Measurements from ENCODE around the gene NBEA.
"Not testable (repeated sequence)": the region's sequence is repeated elsewhere in the genome, so short reads cannot be mapped to it uniquely, and the experiment has no call there.

NBEA gene

DNA sequence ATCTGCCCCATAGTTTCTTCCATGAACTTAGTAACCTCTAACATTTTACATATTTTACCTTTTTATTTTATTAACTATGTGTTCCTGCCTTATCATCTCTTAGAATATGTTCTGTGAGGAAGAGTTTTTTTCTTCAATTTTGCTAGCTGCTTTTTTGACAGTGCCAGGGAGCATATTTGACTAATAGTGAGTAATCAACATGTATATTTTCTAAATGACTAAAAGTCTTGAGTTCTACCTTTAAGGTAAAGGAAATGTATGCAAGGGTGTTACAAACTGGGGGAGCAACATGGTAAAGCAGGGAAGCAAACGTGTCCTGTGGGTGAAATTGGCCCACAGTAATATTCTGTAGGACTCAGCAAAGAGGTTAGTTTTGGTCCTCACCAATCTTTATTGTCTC, 165.5 kb downstream of the NBEA start (continued):
- TF ChIP-seq, protein P1, sequence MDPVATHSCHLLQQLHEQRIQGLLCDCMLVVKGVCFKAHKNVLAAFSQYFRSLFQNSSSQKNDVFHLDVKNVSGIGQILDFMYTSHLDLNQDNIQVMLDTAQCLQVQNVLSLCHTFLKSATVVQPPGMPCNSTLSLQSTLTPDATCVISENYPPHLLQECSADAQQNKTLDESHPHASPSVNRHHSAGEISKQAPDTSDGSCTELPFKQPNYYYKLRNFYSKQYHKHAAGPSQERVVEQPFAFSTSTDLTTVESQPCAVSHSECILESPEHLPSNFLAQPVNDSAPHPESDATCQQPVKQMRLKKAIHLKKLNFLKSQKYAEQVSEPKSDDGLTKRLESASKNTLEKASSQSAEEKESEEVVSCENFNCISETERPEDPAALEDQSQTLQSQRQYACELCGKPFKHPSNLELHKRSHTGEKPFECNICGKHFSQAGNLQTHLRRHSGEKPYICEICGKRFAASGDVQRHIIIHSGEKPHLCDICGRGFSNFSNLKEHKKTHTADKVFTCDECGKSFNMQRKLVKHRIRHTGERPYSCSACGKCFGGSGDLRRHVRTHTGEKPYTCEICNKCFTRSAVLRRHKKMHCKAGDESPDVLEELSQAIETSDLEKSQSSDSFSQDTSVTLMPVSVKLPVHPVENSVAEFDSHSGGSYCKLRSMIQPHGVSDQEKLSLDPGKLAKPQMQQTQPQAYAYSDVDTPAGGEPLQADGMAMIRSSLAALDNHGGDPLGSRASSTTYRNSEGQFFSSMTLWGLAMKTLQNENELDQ (tag by site-specific recombination; IDR thresholded peaks at IDR 0.05; ENCODE audit: low read depth), result no peak
- TF ChIP-seq SP3 (tag by site-specific recombination; IDR thresholded peaks at IDR 0.05) (no peak), ZSCAN16 (tag by site-specific recombination; IDR thresholded peaks at IDR 0.05) (no peak), YY1 (tag by site-specific recombination; IDR thresholded peaks at IDR 0.05) (no peak), ZNF169 (tag by site-specific recombination; IDR thresholded peaks at IDR 0.05) (no peak), TCF7L2 (IDR thresholded peaks at IDR 0.05; ENCODE audit: borderline replicate concordance, low read depth, low read length) (no peak), GLIS2 (tag by site-specific recombination; IDR thresholded peaks at IDR 0.05) (no peak), ZNF350 (tag by site-specific recombination; IDR thresholded peaks at IDR 0.05) (no peak)
- TF ChIP-seq, protein P2, sequence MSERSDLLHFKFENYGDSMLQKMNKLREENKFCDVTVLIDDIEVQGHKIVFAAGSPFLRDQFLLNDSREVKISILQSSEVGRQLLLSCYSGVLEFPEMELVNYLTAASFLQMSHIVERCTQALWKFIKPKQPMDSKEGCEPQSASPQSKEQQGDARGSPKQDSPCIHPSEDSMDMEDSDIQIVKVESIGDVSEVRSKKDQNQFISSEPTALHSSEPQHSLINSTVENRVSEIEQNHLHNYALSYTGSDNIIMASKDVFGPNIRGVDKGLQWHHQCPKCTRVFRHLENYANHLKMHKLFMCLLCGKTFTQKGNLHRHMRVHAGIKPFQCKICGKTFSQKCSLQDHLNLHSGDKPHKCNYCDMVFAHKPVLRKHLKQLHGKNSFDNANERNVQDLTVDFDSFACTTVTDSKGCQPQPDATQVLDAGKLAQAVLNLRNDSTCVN (tag by site-specific recombination; optimal IDR thresholded peaks at IDR 0.05), result no peak
- TF ChIP-seq, protein P3, sequence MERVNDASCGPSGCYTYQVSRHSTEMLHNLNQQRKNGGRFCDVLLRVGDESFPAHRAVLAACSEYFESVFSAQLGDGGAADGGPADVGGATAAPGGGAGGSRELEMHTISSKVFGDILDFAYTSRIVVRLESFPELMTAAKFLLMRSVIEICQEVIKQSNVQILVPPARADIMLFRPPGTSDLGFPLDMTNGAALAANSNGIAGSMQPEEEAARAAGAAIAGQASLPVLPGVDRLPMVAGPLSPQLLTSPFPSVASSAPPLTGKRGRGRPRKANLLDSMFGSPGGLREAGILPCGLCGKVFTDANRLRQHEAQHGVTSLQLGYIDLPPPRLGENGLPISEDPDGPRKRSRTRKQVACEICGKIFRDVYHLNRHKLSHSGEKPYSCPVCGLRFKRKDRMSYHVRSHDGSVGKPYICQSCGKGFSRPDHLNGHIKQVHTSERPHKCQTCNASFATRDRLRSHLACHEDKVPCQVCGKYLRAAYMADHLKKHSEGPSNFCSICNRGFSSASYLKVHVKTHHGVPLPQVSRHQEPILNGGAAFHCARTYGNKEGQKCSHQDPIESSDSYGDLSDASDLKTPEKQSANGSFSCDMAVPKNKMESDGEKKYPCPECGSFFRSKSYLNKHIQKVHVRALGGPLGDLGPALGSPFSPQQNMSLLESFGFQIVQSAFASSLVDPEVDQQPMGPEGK (tag by site-specific recombination; IDR thresholded peaks at IDR 0.05), result no peak

DNA sequence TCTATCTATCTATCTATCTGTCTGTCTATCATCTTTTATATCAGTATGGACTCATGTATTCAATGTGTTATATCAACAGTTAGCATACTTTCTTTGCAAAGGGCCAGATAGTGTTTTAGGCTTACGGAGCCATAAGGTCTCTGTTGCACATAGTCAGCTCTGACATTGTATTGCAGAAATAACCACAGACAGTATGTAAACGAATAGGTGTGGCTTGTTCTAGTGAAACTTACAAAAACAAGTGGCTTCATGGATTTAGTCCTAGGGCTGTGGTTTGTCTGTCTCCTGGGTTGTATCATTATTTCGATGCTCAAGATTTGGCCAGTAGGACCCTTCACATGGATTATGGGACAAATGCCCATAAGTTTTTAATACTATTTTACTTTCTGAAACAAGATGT, 171.5 kb downstream of the NBEA start:
- CTCF ChIA-PET; H3K9me3 ChIP-seq (ENCODE audit: control insufficient read depth, insufficient read depth, low read depth, low read length); H3K4me1 ChIP-seq (ENCODE audit: control insufficient read depth, insufficient read depth, low read length); H3K27ac ChIP-seq (ENCODE audit: extremely low read depth, low read depth, low read length); H3K36me3 ChIP-seq (ENCODE audit: control insufficient read depth in 2 of 2, insufficient read depth in 1 of 2, low read length in 2 of 2); POLR2A ChIA-PET; H3K4me3 ChIP-seq (ENCODE audit: low read depth, low read length): not testable (repeated sequence)

DNA sequence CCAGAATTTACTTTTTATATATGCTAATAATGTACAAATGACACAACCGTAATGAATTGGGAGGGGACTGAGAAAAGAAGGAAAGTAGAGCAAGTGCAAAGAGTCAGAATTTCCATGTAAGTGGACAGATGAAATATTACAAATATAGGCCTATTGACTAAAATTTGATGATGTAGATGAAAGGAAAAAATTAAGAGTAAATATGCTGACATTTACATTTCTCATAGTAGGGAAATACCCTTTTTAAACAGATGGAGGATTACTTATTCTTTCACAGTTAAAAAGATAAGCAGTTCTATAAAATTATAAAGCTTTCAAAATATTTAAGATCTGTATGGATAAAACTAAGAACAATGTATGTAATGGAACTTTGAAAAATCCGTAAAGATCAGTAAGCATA, 185.4 kb downstream of the NBEA start:
- Histone ChIP-seq H3K4me3 (ENCODE audit: low read depth, low read length) (no peak overlapping the region), H3K9me3 (ENCODE audit: control insufficient read depth, insufficient read depth, low read depth, low read length) (no peaks in the 10 kb centered on the region), H3K27ac (ENCODE audit: extremely low read depth, low read depth, low read length) (no peak overlapping the region), H3K4me1 (ENCODE audit: control insufficient read depth, insufficient read depth, low read length) (no peaks in the 10 kb centered on the region), H3K36me3 (ENCODE audit: control insufficient read depth in 2 of 2, insufficient read depth in 1 of 2, low read length in 2 of 2) (no peaks in the 10 kb centered on the region)
- ChIA-PET POLR2A (no interaction called here), CTCF (no interaction called here)
- TF ChIP-seq ZNF777 (tag by site-specific recombination; IDR thresholded peaks at IDR 0.05; ENCODE audit: borderline replicate concordance) (no peak), ZNF747 (tag by site-specific recombination; IDR thresholded peaks at IDR 0.05) (no peak), KLF7 (tag by site-specific recombination; IDR thresholded peaks at IDR 0.05; ENCODE audit: borderline replicate concordance) (no peak), ZNF791 (tag by site-specific recombination; IDR thresholded peaks at IDR 0.05) (no peak), SALL2 (tag by site-specific recombination; IDR thresholded peaks at IDR 0.05; ENCODE audit: borderline replicate concordance) (no peak), SCRT2 (tag by site-specific recombination; IDR thresholded peaks at IDR 0.05) (no peak), GLIS2 (tag by site-specific recombination; IDR thresholded peaks at IDR 0.05) (no peak), KLF16 (tag by site-specific recombination; IDR thresholded peaks at IDR 0.05) (no peak), YY1 (tag by site-specific recombination; IDR thresholded peaks at IDR 0.05) (no peak), ZSCAN23 (tag by site-specific recombination; IDR thresholded peaks at IDR 0.05) (no peak), ZBTB7A (tag by site-specific recombination; IDR thresholded peaks at IDR 0.05; ENCODE audit: low read depth) (no peak)
- TF ChIP-seq, protein P4, sequence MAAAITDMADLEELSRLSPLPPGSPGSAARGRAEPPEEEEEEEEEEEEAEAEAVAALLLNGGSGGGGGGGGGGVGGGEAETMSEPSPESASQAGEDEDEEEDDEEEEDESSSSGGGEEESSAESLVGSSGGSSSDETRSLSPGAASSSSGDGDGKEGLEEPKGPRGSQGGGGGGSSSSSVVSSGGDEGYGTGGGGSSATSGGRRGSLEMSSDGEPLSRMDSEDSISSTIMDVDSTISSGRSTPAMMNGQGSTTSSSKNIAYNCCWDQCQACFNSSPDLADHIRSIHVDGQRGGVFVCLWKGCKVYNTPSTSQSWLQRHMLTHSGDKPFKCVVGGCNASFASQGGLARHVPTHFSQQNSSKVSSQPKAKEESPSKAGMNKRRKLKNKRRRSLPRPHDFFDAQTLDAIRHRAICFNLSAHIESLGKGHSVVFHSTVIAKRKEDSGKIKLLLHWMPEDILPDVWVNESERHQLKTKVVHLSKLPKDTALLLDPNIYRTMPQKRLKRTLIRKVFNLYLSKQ (tag by site-specific recombination; IDR thresholded peaks at IDR 0.05; ENCODE audit: borderline replicate concordance), result no peak
- TF ChIP-seq, protein P5, sequence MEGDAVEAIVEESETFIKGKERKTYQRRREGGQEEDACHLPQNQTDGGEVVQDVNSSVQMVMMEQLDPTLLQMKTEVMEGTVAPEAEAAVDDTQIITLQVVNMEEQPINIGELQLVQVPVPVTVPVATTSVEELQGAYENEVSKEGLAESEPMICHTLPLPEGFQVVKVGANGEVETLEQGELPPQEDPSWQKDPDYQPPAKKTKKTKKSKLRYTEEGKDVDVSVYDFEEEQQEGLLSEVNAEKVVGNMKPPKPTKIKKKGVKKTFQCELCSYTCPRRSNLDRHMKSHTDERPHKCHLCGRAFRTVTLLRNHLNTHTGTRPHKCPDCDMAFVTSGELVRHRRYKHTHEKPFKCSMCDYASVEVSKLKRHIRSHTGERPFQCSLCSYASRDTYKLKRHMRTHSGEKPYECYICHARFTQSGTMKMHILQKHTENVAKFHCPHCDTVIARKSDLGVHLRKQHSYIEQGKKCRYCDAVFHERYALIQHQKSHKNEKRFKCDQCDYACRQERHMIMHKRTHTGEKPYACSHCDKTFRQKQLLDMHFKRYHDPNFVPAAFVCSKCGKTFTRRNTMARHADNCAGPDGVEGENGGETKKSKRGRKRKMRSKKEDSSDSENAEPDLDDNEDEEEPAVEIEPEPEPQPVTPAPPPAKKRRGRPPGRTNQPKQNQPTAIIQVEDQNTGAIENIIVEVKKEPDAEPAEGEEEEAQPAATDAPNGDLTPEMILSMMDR (tag by site-specific recombination; IDR thresholded peaks at IDR 0.05), result no peak
- TF ChIP-seq, protein P6, sequence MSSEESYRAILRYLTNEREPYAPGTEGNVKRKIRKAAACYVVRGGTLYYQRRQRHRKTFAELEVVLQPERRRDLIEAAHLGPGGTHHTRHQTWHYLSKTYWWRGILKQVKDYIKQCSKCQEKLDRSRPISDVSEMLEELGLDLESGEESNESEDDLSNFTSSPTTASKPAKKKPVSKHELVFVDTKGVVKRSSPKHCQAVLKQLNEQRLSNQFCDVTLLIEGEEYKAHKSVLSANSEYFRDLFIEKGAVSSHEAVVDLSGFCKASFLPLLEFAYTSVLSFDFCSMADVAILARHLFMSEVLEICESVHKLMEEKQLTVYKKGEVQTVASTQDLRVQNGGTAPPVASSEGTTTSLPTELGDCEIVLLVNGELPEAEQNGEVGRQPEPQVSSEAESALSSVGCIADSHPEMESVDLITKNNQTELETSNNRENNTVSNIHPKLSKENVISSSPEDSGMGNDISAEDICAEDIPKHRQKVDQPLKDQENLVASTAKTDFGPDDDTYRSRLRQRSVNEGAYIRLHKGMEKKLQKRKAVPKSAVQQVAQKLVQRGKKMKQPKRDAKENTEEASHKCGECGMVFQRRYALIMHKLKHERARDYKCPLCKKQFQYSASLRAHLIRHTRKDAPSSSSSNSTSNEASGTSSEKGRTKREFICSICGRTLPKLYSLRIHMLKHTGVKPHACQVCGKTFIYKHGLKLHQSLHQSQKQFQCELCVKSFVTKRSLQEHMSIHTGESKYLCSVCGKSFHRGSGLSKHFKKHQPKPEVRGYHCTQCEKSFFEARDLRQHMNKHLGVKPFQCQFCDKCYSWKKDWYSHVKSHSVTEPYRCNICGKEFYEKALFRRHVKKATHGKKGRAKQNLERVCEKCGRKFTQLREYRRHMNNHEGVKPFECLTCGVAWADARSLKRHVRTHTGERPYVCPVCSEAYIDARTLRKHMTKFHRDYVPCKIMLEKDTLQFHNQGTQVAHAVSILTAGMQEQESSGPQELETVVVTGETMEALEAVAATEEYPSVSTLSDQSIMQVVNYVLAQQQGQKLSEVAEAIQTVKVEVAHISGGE (tag by site-specific recombination; conservative IDR thresholded peaks at IDR 0.05; ENCODE audit: low read depth), result no peak
